Activated CD4-positive, alpha-beta T cell treated with anti-CD3 and anti-CD28 coated beads for 4 hours (primary cell): Measurements from ENCODE around the gene HSFX3.
"Not testable (repeated sequence)": the region's sequence is repeated elsewhere in the genome, so short reads cannot be mapped to it uniquely, and the experiment has no call there.

Experiments
- DNase-seq, 2 donors: peaks; one replicate each; pipeline ENCODE4 v3.0.0-alpha.2; 2020

The HSFX3 gene

GRCh38 chrX:149541521-149542047 lies 8.1 kb downstream of the HSFX3 start:
- no peak for DNase-seq

DNA sequence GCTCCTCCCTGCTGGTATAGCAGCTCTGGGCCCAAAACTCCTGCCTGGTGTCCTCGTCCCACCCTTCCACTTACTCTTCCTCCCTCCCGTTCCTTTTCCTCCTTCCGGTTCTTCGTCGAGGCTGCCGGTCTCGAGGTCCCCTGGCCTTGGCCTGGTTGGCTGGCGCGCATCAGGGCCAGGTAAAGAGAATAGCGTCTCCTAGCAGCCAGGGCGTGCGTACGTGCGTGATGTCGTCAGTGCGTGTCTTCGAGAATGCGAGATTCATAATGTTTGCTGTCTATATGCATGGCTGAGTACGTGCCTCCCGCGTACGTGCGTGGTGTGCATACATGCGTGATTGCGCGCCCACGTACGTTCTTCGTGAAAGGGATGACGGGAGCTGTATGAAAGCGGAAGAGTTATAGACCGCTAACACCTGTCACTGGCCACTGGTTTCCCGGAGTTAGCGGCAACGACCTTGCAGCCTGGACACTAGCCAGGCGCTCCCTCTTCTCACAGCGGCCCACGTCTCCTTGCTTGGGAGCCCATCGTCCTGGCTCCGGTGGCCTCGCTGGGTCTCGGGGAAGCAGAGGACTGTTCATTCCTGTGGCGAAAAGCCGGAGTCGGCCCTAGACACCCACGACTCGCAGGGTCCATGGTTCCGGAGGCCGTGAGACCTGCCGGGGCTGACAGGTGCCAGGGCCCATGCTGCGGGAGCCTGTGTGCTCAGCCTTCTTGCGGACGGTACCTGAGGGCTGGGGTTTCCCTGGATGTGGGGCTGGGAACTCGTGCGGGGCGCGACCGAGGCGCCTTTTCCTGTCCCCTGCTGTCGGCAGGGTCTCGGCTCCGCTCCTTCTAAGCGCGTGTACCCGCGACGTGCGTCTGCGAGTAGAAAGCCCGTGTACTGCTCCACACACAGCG lies 8.9 kb downstream of the HSFX3 start, which contains the start of gene EOLA1:
Gene EOLA1 (plus strand): TSS at position 392 of the 900 bp plus-strand sequence. CDS start 4,619 bp downstream, outside the sequence.
- DNase-seq = peak; percentile 84 to 88

DNA sequence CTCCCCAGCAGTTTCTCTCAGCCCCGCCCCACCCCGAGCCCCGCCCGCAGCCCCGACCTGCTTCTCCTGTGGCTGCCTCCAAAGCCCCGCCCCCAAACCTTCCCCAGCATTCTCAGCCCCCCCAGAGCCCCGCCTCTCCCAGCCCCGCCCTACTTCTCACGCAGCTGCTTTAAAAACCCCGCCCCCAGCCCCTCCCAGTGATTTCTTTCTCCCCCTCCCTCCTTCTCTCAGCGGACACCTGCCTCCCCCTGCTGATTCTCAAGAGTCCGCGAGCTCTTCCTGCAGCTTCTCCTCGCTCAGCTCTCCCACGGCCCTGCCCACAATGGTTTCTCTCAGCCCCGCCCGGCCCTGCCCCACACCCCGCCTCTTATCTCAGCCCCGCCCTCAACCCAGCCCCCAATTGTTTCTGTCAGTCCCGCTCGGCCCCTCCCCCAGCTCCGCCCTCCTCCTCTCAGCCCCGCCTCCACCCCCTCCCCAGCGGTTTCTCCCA lies 9.5 kb downstream of the HSFX3 start:
- DNase-seq = peak; percentile 90 to 94

DNA sequence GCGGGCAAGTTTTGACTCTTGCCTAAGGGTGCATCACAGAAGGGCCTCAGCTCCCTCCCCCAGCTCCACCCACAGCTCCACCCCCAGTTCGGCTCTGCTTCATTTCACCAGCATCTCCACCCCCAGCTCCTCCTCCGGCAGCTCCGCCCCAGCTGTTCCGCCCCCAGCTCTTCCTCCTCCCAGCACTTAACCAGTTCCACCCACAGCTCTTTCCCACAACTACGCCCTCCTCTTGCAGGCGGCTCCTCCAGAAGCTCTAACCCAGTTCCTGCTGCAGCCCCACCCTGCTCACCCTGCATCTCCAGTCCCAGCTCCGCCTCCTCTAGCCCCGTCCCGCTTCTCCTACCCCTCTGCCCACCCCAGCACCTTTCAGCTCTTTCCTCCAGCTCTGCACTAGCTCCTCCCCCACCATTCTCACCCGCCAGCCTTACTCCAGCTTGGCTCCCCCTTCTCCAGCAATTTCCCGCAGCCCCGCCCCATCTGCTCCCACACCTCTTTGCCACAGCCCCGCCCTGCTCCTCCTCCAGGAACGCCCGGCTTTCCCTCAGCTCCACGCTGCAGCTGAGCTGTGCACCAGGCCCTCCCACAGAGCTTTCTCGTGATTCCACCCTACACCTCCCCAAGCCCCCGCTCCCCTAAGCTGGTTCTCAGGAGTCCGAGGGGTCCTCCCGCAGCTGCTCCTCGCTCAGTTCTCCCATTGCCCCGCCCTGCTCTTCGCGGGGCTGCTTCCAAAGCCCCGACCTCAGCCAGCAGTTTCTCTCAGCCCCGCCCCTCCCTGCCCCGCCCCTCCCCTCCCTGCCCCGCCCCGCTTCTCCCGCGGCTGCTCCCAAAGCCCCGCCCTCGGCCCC lies 10.2 kb downstream of the HSFX3 start:
- peak; percentile 82 to 84 for DNase-seq

GRCh38 chrX:149537474-149537873 lies 12.2 kb downstream of the HSFX3 start:
- not testable (repeated sequence) for DNase-seq

GRCh38 chrX:149534926-149535602 lies 14.7 kb downstream of the HSFX3 start:
- DNase-seq = not testable (repeated sequence)

DNA sequence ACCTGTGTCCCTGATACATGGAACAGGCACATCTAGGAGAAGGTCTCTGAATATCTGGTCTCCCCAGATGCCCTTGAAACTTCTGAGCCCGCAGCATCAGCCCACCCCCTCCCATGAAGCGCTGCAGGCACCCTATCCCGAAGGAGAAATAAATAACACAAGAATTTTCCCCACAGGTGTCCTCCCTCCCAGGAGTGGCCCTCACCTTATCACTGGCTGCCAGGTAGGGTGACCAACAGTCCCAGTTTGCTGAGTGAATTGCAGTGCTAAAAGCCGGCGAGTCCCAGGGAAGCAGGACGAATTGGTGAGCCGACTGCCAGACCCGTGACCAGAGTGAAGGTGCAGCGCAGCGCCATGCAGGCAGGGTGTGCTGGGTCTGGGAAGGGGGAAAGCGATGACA lies 15.7 kb downstream of the HSFX3 start:
- DNase-seq = not testable (repeated sequence)

GRCh38 chrX:149532868-149533267 lies 16.9 kb downstream of the HSFX3 start:
- DNase-seq = not testable (repeated sequence)

DNA sequence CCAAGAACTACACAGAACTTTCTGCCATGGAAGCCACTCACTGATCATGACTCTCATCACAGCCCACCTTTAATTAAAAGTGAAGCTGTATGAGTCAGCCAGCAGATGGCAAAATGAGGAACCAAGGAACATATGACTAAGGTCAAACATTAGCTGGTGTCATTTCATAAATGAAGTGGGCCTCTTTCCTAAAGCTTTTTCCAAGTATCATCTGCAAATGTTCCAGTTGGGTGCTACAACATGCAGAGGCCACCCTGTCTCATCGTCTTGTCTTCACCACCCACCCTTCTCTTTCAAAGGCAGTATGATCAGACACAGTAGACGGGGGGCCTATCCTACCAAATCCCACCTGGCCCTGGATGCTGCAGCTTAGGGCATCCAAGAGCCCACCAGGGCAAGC lies 18.1 kb downstream of the HSFX3 start:
- DNase-seq = no peak

GRCh38 chrX:149528381-149528780 lies 21.3 kb downstream of the HSFX3 start:
- DNase-seq = no peak

- DNase-seq = no peak
Observed at GRCh38 chrX:149527705-149528104, 22.0 kb downstream of the HSFX3 start.

- DNase-seq = not testable (repeated sequence)
Observed at GRCh38 chrX:149526318-149527033, 23.2 kb downstream of the HSFX3 start.

DNA sequence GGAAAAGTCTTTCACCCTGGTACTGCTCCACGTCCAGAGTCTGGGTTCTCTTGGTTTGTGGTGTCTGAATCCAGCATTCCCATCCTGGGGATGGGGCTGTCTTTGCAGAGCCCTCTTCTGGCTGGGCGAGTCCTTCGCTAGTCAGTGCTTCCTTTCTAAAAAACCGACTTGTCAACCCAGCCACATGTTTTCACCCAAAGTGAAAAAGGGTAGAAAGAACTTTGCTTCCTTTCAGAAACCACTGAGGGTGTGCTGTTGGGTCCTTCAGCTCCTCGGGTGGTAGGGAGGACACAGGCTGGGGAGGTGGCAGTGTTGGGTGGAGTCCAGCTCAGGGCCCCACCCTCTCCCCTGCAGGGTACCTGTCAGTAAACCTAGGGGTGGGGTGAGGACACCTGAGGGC lies 23.8 kb downstream of the HSFX3 start:
- DNase-seq = not testable (repeated sequence)

- peak; percentile 56 to 65 for DNase-seq
Observed at GRCh38 chrX:149525389-149525788, 24.3 kb downstream of the HSFX3 start.

DNA sequence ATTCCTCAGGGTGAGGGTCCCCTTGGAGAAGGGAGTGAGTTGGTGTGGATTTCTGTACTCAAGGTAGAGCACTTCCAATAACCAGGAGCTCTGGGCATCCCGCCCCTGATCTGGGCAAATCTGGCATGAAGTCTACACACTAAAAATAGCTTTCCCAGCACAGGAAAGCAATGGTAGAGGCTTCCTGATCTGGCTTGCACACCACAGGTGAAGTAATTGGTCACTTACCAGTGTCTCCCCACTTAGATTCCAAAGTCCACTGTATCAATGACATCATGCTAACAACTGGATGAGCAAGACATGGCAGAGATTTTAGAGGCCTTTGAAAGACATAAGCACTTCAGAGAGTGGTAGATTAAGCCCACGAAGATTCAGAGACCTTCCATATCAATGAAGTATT lies 26.8 kb downstream of the HSFX3 start:
- no peak for DNase-seq

DNA sequence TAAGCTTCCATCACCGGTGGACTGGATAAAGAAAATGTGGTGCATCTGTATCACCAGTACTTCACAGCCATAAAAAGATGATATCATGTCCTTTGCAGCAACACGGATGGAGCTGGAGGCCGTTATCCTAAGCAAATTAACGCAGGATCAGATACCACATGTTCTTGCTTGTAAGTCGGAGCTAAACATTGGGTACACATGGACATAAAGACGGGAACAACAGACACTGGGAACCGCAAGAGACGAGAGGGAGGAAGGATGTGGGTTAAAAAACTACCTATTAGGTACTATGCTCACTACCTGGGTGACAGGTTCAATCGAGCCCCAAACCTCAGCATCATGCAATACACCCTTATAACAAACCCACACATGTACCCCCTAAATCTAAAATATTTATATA lies 28.3 kb downstream of the HSFX3 start:
- DNase-seq = no peak

GRCh38 chrX:149520636-149521277 lies 29.0 kb downstream of the HSFX3 start:
- DNase-seq = not testable (repeated sequence)

GRCh38 chrX:149518236-149518635 lies 31.5 kb downstream of the HSFX3 start:
- DNase-seq = no peak

DNA sequence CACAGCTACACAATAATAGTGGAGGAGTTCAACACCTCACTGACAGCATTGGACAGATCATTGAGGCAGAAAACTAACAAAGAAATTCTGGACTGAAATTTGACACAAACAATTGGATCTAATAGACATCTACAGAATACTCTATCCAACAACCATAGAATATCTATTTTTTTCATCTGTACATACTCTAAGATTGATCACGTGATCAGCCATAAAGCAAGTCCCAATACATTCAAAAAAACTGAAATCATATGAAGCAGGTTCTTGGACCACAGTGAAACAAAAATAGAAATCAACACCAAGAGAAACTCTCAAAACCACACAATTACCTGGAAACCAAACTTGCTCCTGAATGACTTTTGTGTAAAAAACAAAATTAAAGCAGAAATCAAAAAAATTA lies 32.4 kb downstream of the HSFX3 start:
- DNase-seq = no peak

- no peak for DNase-seq
Observed at GRCh38 chrX:149516604-149517003, 33.1 kb downstream of the HSFX3 start.

GRCh38 chrX:149515954-149516602 lies 33.6 kb downstream of the HSFX3 start:
- no peak for DNase-seq
